Peyer's patch (tissue), 4 donors: Measurements from ENCODE around the gene LSP1. TPM values are rescaled to one million over a fixed set of nuclear protein-coding genes. Genes with fewer than 3 reads are reported as not detected.

Source experiments
- DNase-seq, 3 donors: peaks; one replicate each; pipeline ENCODE4 v3.0.0-alpha.2; 2017 to 2019
- H3K27ac ChIP-seq, 4 donors: fragments of 200-600 bp; sonication (generic); one replicate each; pipeline ENCODE4 v1.5.1; 2016 to 2019
- H3K27me3 ChIP-seq, 2 donors: fragments of 200-600 bp; sonication (generic); one replicate each; pipeline ENCODE4 v1.5.1; 2019
- H3K36me3 ChIP-seq, 3 donors: fragments of 200-600 bp; sonication (generic); one replicate each; pipeline ENCODE4 v1.5.1; 2016 to 2019
- H3K4me1 ChIP-seq, 4 donors: fragments of 200-600 bp; sonication (generic); one replicate each; pipeline ENCODE4 v1.5.1; 2016 to 2019
- H3K4me3 ChIP-seq, 4 donors: fragments of 200-600 bp; sonication (generic); 1 replicate in 3 of 4; 2 replicates in 1 of 4; pipeline ENCODE4 v1.5.1; 2016 to 2019; ENCODE audit warnings: mild to moderate bottlenecking in 1 of 4
- H3K9me3 ChIP-seq, 4 donors: fragments of 200-600 bp; sonication (generic); one replicate each; pipeline ENCODE4 v1.5.1; 2016 to 2019; ENCODE audit warnings: mild to moderate bottlenecking in 1 of 4
- CTCF ChIP-seq, 6 experiments: fragments of 450-650 bp in 4 of 6; fragments of 200-600 bp in 2 of 6; sonication (generic) in 1 of 6; IDR thresholded peaks; one replicate each; pipeline ENCODE4 v1.5.1; 2017 to 2019; ENCODE audit warnings: antibody characterized with exemption in 6 of 6, mild to moderate bottlenecking in 3 of 6, moderate library complexity in 1 of 6
- POLR2A ChIP-seq, 2 donors: fragments of 450-650 bp; IDR thresholded peaks; one replicate each; pipeline ENCODE4 v1.5.1; 2017; ENCODE audit warnings: antibody characterized with exemption in 2 of 2, mild to moderate bottlenecking in 2 of 2, moderate library complexity in 2 of 2
- total RNA-seq, 4 donors: library from RNA; depleted of rRNA; stranded (reverse); fragments of >200 nt; gene quantifications; one replicate each; pipeline ENCODE4 v1.1.0, GENCODE V29; 2016

Gene LSP1
- total RNA-seq, 4 donors from 2014 or later = 10.6 to 175 (median 15.4) TPM

GRCh38 chr11:1848640-1849430 lies 4.0 kb upstream of the LSP1 start:
- Histone ChIP-seq H3K9me3 (no peaks in the 10 kb centered on the region), H3K4me1 (peaks cover 0 to 44% (median 33%) of the 10 kb centered on the region in 4 donors), H3K27ac (no peak overlapping the region), H3K36me3 (no peaks in the 10 kb centered on the region), H3K27me3 (no peaks in the 10 kb centered on the region), H3K4me3 (no peak overlapping the region)
- no peak for TF ChIP-seq CTCF (IDR thresholded peaks at IDR 0.05)
- no peak for TF ChIP-seq POLR2A (IDR thresholded peaks at IDR 0.05)
- no peak for DNase-seq

DNA sequence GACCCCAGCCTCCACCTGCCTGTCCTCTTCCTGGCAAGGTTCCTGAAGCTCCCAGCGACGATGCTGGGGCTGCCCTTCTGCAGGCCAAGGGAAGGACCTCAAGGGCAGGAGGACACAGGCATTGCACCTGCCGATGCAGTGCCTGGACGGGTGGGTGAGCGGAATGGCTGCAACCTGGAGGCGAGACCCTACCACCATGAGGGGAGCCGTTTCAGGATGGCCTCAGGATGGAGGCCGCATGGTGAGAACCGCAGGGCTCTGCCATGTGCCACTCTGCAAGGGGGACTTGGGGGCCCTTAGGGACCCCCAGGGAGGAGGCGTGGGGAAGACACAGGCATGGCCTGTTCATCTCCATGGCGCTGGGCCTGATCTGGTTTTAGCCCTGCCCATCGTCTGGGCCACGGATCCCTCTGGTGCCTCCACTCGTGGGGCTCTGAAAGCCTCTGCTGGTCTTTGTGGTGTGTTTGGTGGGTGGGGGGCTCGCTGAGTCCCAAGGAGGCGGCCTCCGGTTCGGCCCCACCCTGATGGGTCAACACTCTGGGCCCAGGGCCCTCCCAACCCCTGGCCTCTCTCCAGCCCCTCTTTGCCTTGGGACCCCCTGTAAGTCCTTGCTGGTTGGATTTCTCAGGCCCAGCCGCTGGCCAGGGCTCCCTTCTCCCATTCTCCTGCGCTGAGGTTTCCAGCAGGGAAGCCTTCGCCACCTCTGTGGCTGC lies 1.3 kb upstream of the LSP1 start:
- Histone ChIP-seq H3K27me3 (no peaks in the 10 kb centered on the region), H3K36me3 (no peaks in the 10 kb centered on the region), H3K4me1 (peaks cover 0 to 42% (median 25%) of the 10 kb centered on the region in 4 donors), H3K4me3 (peak overlapping the region in 1 of 4 donors; percentile 13), H3K9me3 (no peaks in the 10 kb centered on the region), H3K27ac (peak overlapping the region; percentile 73 to 85 (median 79))
- TF ChIP-seq CTCF (IDR thresholded peaks at IDR 0.05) (no peak), POLR2A (IDR thresholded peaks at IDR 0.05) (no peak)
- no peak for DNase-seq

- peak overlapping the region in 1 of 4 donors; percentile 64 for H3K4me3 ChIP-seq
- no peak for DNase-seq
Observed at GRCh38 chr11:1852271-1852876, 510 bp upstream of the LSP1 start.

GRCh38 chr11:1853376-1854131 lies 670 bp downstream of the LSP1 start:
- peak overlapping the region; percentile 47 to 64 (median 51) for H3K4me3 ChIP-seq
- TF ChIP-seq CTCF (IDR thresholded peaks at IDR 0.05) (no peak), POLR2A (IDR thresholded peaks at IDR 0.05) (no peak)
- peak overlapping the region; percentile 51 to 85 (median 72) for H3K27ac ChIP-seq

More at GRCh38 chr11:1852271-1852876, 510 bp upstream of the LSP1 start:
- Histone ChIP-seq H3K27me3 (no peaks in the 10 kb centered on the region), H3K9me3 (no peaks in the 10 kb centered on the region), H3K4me1 (peaks cover 0 to 50% (median 28%) of the 10 kb centered on the region in 4 donors), H3K27ac (peak overlapping the region; percentile 73 to 85 (median 79)), H3K36me3 (no peaks in the 10 kb centered on the region)
- TF ChIP-seq POLR2A (IDR thresholded peaks at IDR 0.05) (no peak), CTCF (IDR thresholded peaks at IDR 0.05) (no peak)

More at GRCh38 chr11:1853376-1854131, 670 bp downstream of the LSP1 start:
- Histone ChIP-seq H3K4me1 (peaks cover 0 to 53% (median 31%) of the 10 kb centered on the region in 4 donors), H3K27me3 (no peaks in the 10 kb centered on the region), H3K36me3 (no peaks in the 10 kb centered on the region), H3K9me3 (no peaks in the 10 kb centered on the region)
- peak in 1 of 3 donors; percentile 43 for DNase-seq
